OCI-LY1 (cell line): ENCODE data around the gene ZC2HC1C.

Source experiments
- EZH2 ChIP-seq: fragments of 200-600 bp; sonication (generic), shearing (Covaris generic); IDR thresholded peaks from 2 replicates; pipeline ENCODE4 v1.8.0; 2017; ENCODE audit warnings: borderline replicate concordance, mixed run types, mild to moderate bottlenecking, antibody characterized with exemption, low read length, moderate library complexity, mixed read lengths
- TF ChIP-seq, protein P1 (sequence below): fragments of 200-600 bp; sonication (generic), shearing (Covaris generic); IDR thresholded peaks from 2 replicates; pipeline ENCODE4 v1.5.1; 2017; ENCODE audit warnings: mild to moderate bottlenecking, antibody characterized with exemption, low read length, moderate library complexity, mixed read lengths

DNA sequence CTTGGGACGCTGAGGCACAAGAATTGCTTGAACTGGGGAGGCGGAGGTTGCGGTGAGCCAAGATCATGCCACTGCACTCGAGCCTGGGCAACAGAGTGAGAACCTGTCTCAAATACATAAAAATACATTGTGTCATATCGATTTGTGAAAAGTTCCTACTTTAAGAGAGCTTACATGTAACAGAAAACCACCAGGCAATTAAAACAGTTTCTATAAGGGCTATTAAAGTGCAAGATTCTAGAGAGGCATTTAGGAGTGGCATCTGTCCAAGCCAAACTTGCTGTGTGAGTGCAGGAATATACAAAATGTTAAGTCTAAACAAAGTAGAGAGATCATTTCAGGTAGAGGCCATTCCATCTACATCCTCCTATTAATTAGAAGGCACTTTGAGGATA, 59.2 kb downstream of the ZC2HC1C start:
- TF ChIP-seq EZH2 = no peak
- TF ChIP-seq, protein P1, sequence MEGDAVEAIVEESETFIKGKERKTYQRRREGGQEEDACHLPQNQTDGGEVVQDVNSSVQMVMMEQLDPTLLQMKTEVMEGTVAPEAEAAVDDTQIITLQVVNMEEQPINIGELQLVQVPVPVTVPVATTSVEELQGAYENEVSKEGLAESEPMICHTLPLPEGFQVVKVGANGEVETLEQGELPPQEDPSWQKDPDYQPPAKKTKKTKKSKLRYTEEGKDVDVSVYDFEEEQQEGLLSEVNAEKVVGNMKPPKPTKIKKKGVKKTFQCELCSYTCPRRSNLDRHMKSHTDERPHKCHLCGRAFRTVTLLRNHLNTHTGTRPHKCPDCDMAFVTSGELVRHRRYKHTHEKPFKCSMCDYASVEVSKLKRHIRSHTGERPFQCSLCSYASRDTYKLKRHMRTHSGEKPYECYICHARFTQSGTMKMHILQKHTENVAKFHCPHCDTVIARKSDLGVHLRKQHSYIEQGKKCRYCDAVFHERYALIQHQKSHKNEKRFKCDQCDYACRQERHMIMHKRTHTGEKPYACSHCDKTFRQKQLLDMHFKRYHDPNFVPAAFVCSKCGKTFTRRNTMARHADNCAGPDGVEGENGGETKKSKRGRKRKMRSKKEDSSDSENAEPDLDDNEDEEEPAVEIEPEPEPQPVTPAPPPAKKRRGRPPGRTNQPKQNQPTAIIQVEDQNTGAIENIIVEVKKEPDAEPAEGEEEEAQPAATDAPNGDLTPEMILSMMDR = no peak
